SW 1271 (cell line): ENCODE data around the gene FAXC.
A peak's percentile ranks its signal among the peaks of the same experiment; 100 is the strongest.

Experiments
- DNase-seq, 2 experiments: peaks; one replicate each; lab custom pipeline; 2025; lab: John Stamatoyannopoulos, UW

FAXC gene

GRCh38 chr6:99349171-99350141 lies at the start of gene FAXC:
Gene FAXC (minus strand): TSS chr6:99349674. CDS start chr6:99349372, 302 bp downstream.
- no peak for DNase-seq

DNA sequence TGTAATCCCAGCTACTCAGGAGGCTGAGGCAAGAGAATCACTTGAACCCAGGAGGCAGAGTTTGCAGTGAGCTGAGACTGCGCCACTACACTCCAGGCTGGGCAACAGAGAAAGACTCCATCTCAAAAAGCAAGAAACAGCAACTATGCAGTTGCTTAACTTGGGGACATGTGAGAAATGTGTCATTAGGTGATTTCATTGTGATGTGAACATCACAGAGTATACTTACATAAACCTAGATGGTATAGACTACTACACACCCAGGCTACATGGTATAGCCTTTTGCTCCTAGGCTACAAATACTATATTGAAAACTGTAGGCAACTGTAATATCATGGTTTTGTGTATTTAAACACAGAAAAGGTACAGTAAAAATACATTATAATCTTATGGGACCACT lies 47.8 kb upstream of the FAXC start:
- DNase-seq: no peak

DNA sequence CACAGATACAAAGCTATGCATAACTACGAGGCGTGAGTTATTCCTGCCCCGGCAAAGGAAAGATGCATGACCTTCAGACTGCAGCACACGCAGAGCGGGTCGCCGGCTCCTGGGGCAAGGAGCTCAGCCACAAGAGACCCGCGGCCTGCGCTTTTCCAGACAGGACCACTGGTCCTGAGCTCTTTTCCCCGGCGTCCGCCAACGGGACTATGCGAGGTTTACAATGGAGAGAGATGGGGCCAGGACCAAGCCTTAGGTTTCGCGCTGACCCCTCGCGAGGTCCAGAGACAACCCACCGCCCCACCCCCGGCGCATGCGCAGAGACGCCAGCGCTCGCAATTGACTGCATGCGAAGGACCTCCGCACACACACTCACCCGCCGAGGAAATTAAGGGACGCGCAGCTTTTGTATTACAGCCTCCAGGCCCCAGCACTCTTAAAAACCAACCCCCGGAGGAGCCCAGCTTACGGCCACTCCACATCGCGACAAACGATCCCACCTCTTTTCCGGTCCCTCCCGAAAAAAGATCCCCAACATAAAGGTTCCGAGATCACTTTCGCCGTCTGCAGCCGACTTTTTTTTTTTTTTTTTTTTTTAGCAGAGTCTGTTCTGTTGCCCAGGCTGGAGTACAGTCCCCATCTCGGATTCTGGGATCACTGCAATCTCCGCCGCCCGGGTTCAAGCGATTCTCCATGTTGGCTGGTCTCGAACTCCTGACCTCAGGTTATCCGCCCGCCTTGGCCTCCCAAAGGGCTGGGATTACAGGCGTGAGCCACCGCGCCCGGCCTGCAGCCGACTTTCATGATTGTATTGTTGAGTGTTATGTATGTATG lies 44.4 kb upstream of the FAXC start, which contains the start of gene COQ3:
Gene COQ3, minus strand, starts transcription at position 498 of the 834 bp plus-strand sequence. Its CDS starts 16 bp downstream, at position 482.
- DNase-seq: peak; percentile 65 to 85

- DNase-seq: no peak
Measured at GRCh38 chr6:99393366-99393697, 43.9 kb upstream of the FAXC start.

DNA sequence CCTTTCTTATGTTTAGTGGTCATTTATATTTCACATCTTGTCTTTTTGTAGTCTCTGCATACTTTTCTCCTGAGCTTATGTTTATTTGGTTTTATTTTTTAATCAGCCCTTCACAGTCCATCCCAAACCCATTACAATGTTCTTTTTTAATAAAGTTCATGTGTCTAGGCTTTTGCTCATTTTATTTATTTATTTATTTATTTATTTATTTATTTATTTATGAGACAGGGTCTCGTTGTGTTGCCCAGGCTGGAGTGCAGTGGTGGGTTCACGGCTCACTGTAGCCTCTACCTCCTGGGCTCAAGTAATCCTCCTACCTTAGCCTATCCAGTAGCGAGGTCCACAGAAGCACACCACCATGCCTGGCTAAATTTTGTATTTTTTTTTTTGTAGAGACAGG lies 41.4 kb upstream of the FAXC start:
- DNase-seq: no peak

DNA sequence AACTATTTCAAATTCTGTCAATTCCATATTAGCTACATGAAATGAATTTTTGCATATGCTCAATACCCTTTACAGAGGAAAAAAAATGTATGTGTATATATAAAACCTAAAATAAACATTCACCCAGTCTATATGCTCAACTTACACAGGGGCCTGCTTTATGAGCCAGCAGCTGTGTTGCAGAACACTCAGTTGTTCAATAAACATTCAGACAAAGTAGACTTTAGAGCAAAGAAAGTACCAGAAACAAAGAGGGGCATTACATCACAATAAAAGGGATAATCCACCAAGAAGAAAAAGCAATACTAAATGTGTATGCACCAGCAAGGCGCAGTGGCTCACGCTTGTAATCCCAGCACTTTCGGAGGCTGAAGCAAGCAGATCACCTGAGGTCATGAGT lies 35.0 kb upstream of the FAXC start:
- DNase-seq: no peak

DNA sequence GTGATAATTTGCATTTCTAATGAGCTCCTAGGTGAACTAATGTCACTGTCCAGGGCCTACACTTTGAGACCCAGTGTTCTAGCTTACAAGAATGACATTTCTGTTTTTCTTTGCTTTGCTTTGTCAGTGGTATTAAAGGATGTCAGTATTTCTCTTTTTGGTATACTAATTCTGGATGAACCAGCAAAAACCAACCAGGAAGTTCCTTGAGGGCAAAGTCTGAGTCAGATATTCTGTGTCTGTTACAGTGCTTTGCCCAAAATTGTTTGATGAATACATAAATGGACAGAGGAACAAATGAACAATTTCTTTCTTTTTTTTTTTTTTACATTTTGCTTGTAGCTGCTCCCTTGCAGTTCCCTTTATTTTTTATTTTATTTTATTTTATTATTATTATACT lies 29.2 kb upstream of the FAXC start:
- no peak for DNase-seq

DNA sequence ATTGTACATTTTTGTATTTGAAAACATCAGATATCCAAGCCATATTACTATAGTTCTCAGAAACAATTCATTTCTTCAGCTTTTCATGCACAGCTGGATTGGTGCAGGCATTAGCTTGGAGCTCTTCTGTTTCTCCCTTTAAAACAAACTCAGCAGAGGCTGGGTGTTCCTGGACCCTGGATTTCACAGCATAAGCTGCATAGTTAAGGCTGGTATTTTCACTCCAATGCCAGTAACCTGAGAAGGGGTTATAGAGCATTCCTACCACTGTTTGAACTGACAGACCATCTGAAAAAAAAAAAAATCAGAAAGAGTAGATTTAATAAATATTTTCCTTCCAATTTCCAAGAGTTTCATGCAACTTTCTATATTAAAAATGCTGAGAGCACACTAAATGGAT lies 20.1 kb upstream of the FAXC start:
- no peak for DNase-seq

GRCh38 chr6:99366852-99367251 lies 17.4 kb upstream of the FAXC start:
- DNase-seq: no peak

- no peak for DNase-seq
Measured at GRCh38 chr6:99364026-99364425, 14.6 kb upstream of the FAXC start.

DNA sequence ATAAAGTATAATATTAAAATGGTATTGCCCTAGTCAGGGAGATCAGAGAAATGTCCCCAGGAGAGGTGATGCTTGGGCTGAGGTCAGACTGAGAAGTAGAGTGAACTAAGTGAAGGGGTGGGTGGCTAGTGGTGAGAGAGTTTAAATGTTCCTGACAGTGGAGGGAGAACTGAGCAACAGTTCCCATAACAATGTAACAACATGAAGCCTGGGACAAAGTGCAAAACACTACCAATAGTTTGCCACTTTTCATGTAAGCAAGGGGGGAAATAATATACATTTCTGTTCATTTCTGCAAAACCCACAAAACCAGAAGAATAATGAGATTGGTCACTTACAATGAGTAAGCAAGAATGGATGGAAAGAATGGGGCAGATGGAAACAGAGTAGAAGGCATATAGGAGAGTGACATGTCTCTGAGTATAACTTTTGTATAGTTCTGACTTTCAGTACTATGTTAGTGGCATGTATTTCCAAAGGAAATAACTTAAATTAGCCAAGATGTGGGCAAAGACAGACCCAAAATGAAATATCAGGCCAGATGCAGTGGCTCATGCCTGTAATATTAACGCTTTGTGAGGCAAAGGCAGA lies 13.3 kb upstream of the FAXC start:
- DNase-seq: no peak

DNA sequence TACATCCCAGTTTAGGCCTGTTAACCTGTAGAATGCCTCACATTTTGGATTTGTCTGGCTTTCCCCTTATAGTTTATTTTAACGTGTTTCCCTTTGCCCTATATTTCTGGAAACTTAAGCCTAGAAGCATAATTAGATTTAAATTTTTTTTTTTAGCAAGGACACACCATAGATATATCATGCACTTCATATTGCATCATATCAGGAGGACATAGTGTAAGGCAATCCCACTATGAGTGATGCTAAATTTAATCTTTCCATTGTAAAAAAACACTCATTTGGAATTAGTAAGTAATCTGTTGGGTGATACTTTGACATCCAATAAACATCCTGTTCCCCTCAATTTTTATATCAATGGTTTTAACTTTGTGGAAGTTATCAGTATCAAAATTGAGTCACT lies 10.3 kb upstream of the FAXC start:
- no peak for DNase-seq

DNA sequence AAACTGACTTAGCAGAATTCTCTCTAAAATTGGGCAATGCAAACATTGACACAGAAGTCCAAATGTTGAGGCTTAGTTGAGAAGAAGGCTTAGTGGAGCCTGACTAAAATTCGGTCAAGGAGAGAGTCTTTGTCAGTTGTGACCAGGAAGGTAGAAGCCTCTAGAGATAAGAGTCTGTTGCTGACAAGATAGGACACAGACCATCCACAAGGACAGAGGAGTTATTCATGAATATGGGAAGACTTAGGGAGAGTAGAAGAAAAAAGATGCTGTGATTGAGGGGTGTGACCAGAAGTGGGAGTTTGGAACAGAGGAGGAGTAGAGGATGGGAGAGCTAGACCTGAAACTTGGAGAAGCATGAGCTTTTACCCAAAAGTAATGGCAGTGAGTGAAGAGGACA lies 7.2 kb upstream of the FAXC start:
- DNase-seq: no peak

DNA sequence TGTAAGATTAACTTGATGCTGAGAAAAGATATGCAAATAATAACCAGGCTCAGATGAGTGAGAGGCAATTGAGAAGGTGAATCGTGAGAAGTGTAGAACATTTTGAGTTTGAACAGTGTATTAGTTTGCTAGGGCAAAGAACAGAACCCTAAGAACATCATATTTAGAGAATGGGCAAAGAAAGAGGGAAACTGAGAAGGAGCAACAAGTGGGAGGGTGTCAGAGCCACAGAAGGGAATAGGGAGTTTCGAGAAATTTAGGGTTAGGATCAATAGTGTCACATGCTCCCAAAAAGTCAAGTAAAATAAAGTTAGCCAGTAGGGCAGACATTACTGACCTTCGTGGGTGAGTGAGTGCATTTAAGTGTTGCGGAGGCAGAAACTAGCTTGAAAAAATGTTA lies 5.5 kb upstream of the FAXC start:
- no peak for DNase-seq

GRCh38 chr6:99353126-99353525 lies 3.7 kb upstream of the FAXC start:
- no peak for DNase-seq

DNA sequence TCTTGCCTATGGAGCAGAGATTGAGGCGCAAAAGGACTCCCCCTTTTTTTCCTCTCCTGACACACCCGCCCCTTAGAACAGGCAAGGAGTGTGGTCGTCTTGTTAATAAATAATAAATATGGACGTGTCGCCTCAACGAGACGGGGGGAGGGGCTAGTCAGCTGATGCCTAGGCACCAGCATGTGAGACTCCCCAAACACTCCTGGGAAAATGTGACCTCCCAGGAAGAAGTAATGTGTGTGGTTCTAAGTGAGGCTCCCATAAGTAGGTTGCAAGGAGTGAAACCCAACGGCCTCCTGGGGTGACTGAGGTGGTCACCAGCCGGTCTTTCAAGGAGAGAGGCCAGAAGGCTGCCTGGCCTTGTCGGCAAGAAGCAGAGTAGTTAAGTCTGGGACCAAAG lies 1.1 kb upstream of the FAXC start:
- no peak for DNase-seq

DNA sequence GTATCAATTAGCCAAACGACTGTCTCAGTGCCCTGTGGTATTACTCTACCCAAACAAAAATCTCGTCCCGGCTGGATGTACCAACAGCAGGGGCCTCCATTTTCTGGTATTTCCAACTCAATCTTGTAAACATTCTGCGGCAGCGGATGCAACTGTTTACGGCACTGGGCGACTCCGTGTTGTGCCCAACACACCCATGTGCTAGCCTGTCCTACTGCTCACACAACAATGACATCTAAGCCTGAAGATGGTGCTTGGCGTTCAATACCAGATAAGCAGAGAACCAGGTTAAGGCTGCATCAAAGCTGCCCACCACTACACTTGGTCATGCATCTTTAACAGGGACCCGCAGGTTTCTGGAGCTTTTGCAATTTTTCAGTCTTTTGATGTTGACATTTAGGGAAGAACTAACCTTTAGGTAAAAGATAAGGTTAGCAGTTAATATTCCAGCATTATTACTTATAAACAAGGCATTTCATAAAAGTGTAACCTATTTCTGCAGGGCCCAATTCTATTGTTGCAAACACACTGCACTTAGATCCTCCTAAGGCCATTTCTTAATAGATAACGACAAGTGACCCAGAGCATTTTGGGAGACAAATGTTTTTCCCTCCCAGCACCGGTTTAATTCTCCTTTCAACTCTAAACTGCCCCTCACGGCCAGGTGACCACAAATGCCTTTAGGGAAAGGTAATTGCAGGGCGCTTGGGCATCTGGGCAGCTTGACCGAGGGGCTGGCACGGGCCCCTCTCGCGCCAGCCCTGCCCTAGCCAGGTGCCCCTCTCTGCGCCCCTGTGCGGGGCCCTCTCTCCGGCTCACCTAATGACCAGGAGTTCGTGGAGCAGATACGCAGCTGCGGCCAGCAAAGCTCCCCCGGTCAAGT lies 945 bp downstream of the FAXC start:
- DNase-seq: no peak

DNA sequence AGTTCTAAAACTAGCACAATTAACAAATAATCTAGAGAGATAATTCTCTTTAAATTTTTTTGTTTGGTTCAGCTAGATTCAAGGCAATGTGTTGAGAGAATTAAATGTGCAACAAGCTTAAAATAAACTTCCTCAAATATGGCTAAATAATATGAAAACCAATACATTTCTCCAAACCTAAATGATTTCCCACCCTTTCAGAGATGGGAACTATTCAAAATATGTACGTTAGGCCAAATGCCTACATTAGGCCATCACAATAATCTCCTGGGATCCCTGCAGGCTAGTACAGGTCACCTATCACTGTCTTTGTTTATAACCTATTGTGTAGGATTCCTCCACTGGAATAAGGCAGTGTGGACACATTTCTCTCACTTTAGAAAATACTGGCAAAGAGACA lies 1.7 kb downstream of the FAXC start:
- DNase-seq: no peak

- no peak for DNase-seq
Measured at GRCh38 chr6:99346595-99346994, 2.9 kb downstream of the FAXC start.

- DNase-seq: no peak
Measured at GRCh38 chr6:99345164-99345563, 4.3 kb downstream of the FAXC start.

- no peak for DNase-seq
Measured at GRCh38 chr6:99344289-99344688, 5.2 kb downstream of the FAXC start.
